ENCODE results near the gene SMYD1.

GRCh38 chr2:88147145-88147544 lies 79.5 kb downstream of the SMYD1 start:
- no peak for TF ChIP-seq MAX (IDR thresholded peaks at IDR 0.05)
- TF ChIP-seq YY1 (IDR thresholded peaks at IDR 0.05; ENCODE audit: low read depth): no peak
- no peak for TF ChIP-seq CREB1 (IDR thresholded peaks at IDR 0.05; ENCODE audit: low read depth)
- TF ChIP-seq CEBPB (IDR thresholded peaks at IDR 0.05): no peak
- no peak for TF ChIP-seq TEAD4 (IDR thresholded peaks at IDR 0.05)
- no peak for TF ChIP-seq TAF1 (IDR thresholded peaks at IDR 0.05; ENCODE audit: low read depth)
- TF ChIP-seq NFIC (IDR thresholded peaks at IDR 0.05): no peak
- no peak for TF ChIP-seq FOXM1 (IDR thresholded peaks at IDR 0.05; ENCODE audit: borderline replicate concordance, low read depth)
